PC-3 (cell line): Measurements from ENCODE around the gene SETBP1. TPM values are rescaled to one million over a fixed set of nuclear protein-coding genes. Genes with fewer than 3 reads are reported as not detected.

ENCODE experiments used
- ATAC-seq: fragments of 200-7000 bp; cut with Tn5 transposase; 2 replicates; pipeline ENCODE4 v1.9.1; 2020; ENCODE audit warnings: mild to moderate bottlenecking, moderate library complexity
- BruUV-seq: library from RNA; stranded (reverse); fragments of 400-500 nt; replicated peaks from 2 replicates; lab custom pipeline; 2021; lab: Mats Ljungman, UMichigan
- CTCF ChIA-PET: fragments of 300-600 bp; sonication (Branson Sonifier 250); formaldehyde crosslinking; loops from one replicate; lab custom pipeline; 2022; ENCODE audit warnings: antibody characterized with exemption; lab: Charles Lee
- POLR2A ChIA-PET: fragments of 300-600 bp; sonication (Branson Sonifier 250); formaldehyde crosslinking; loops from one replicate; lab custom pipeline; 2022; ENCODE audit warnings: antibody characterized with exemption; ENCODE audit not compliant: unreplicated experiment; lab: Charles Lee
- DNase-seq: peaks from one replicate; pipeline ENCODE4 v3.0.0-alpha.2; 2015
- H2AFZ ChIP-seq: fragments of 300-600 bp; sonication (generic); 2 replicates; pipeline ENCODE4 v1.6.0; 2016; ENCODE audit warnings: antibody characterized with exemption, low read length
- H3F3A ChIP-seq: fragments of 300-600 bp; sonication (generic); one replicate; pipeline ENCODE4 v1.6.0; 2017; ENCODE audit warnings: antibody characterized with exemption, low read length, control low read depth, mild to moderate bottlenecking; ENCODE audit not compliant: unreplicated experiment
- H3K27ac ChIP-seq: fragments of 300-600 bp; sonication (generic); 2 replicates; pipeline ENCODE4 v1.5.1; 2016; ENCODE audit warnings: mild to moderate bottlenecking, low read length
- H3K27me3 ChIP-seq: fragments of 300-600 bp; sonication (generic); 2 replicates; pipeline ENCODE4 v1.6.1; 2016; ENCODE audit warnings: low read length, mixed read lengths
- H3K36me3 ChIP-seq: fragments of 300-600 bp; sonication (generic); 2 replicates; pipeline ENCODE4 v1.6.1; 2016; ENCODE audit warnings: low read depth, mixed run types, low read length, mixed read lengths
- H3K4me1 ChIP-seq: fragments of 300-600 bp; sonication (generic); 2 replicates; pipeline ENCODE4 v1.5.1; 2016; ENCODE audit warnings: low read length; ENCODE audit not compliant: insufficient read depth
- H3K4me2 ChIP-seq: fragments of 300-600 bp; sonication (generic); 2 replicates; pipeline ENCODE4 v1.6.0; 2016; ENCODE audit warnings: low read length
- H3K4me3 ChIP-seq: fragments of 300-600 bp; sonication (generic); 2 replicates; pipeline ENCODE4 v1.5.1; 2016; ENCODE audit warnings: mild to moderate bottlenecking, low read length, mixed read lengths
- H3K79me2 ChIP-seq: fragments of 300-600 bp; sonication (generic); 2 replicates; pipeline ENCODE4 v1.6.1; 2017; ENCODE audit warnings: low read length, mixed read lengths
- H3K9ac ChIP-seq: fragments of 300-600 bp; sonication (generic); 2 replicates; pipeline ENCODE4 v1.6.0; 2016; ENCODE audit warnings: mild to moderate bottlenecking, low read length
- H3K9me2 ChIP-seq: fragments of 300-600 bp; sonication (generic); replicated peaks from 2 replicates; pipeline ENCODE4 v1.6.1; 2016; ENCODE audit warnings: mixed run types, low read length, mixed read lengths
- H3K9me3 ChIP-seq: fragments of 300-600 bp; sonication (generic); 2 replicates; pipeline ENCODE4 v1.6.1; 2016; ENCODE audit warnings: low read length, mixed read lengths
- H4K20me1 ChIP-seq: fragments of 300-600 bp; sonication (generic); 2 replicates; pipeline ENCODE4 v1.6.1; 2016; ENCODE audit warnings: low read length, mixed read lengths
- CTCF ChIP-seq: fragments of 300-600 bp; sonication (generic); conservative IDR thresholded peaks from 2 replicates; pipeline ENCODE4 v1.5.1; 2017; ENCODE audit warnings: antibody characterized with exemption, low read depth, mild to moderate bottlenecking, low read length
- EZH2 ChIP-seq: fragments of 300-600 bp; sonication (generic); IDR thresholded peaks from one replicate; pipeline ENCODE4 v1.6.1; 2017; ENCODE audit warnings: antibody characterized with exemption, mild to moderate bottlenecking, low read length; ENCODE audit not compliant: unreplicated experiment
- EZH2phosphoT487 ChIP-seq: fragments of 300-600 bp; sonication (generic); IDR thresholded peaks from 2 replicates; pipeline ENCODE4 v1.6.1; 2018; ENCODE audit warnings: mild to moderate bottlenecking, antibody characterized with exemption, low read length, borderline replicate concordance
- intact Hi-C: fragments of 100-400 bp; cut with micrococcal nuclease; formaldehyde crosslinking; loops from 2 replicates; pipeline ENCODE4 v1.9.0; 2023
- total RNA-seq: library from RNA; depleted of rRNA; stranded (reverse); fragments of >200 nt; gene quantifications from 2 replicates; pipeline ENCODE4 v1.2.3, GENCODE V29; 2014

The SETBP1 gene
- total RNA-seq, 1 experiment from 2014 or later, result 2.3 TPM

GRCh38 chr18:44793685-44794084 is 113.0 kb downstream of the SETBP1 start:
- H3K4me1 ChIP-seq, result no peaks in the 10 kb centered on the region
- TF ChIP-seq EZH2phosphoT487, result no peak
- TF ChIP-seq CTCF, result no peak
- no peak for TF ChIP-seq EZH2

DNA sequence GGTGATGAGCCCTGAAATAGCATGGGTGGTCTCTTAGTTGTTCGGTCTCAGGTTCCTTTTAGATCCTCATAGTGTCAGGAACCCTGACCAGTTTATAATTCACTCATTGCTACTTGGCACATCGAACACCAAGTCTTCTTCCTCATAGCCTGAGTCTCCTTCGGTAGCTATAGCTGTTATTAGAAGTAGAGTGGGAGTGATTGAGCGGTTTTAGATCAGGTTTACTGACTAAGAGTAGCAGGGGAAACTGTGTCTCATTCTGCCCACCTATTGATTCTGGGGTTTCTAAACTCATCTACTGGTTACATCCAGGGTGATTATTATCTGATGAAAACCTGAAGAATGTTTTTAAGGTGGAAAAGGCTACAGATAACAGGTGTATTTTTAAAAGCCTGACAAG is 114.6 kb downstream of the SETBP1 start:
- no peaks in the 10 kb centered on the region for H4K20me1 ChIP-seq
- no peaks in the 10 kb centered on the region for H3K27me3 ChIP-seq
- no peak overlapping the region for H3K9ac ChIP-seq
- DNase-seq (no peak), ATAC-seq (no peak)
- H3K27ac ChIP-seq, result no peak overlapping the region
- ChIA-PET POLR2A (no interaction called here), CTCF (no interaction called here)
- no peaks in the 10 kb centered on the region for H3K36me3 ChIP-seq
- no peak overlapping the region for H3K4me2 ChIP-seq
- no peak overlapping the region for H3K4me3 ChIP-seq
- H3K4me1 ChIP-seq, result no peaks in the 10 kb centered on the region
- intact Hi-C loops, result no loop called here
- no peak overlapping the region for H2AFZ ChIP-seq
- no peak for TF ChIP-seq EZH2phosphoT487
- no peak for TF ChIP-seq EZH2
- TF ChIP-seq CTCF, result no peak
- H3K9me3 ChIP-seq, result no peaks in the 10 kb centered on the region
- no peaks in the 10 kb centered on the region for H3F3A ChIP-seq
- H3K9me2 ChIP-seq, result no peaks in the 10 kb centered on the region
- BruUV-seq, result no TSS peak
- no peaks in the 10 kb centered on the region for H3K79me2 ChIP-seq

More at GRCh38 chr18:44793685-44794084, 113.0 kb downstream of the SETBP1 start:
- Histone ChIP-seq H3F3A (no peaks in the 10 kb centered on the region), H2AFZ (no peak overlapping the region), H3K36me3 (no peaks in the 10 kb centered on the region), H3K9me2 (no peaks in the 10 kb centered on the region), H3K9me3 (no peaks in the 10 kb centered on the region), H3K4me2 (no peak overlapping the region), H3K4me3 (no peak overlapping the region), H4K20me1 (no peaks in the 10 kb centered on the region), H3K79me2 (no peaks in the 10 kb centered on the region), H3K9ac (no peak overlapping the region), H3K27ac (no peak overlapping the region), H3K27me3 (no peaks in the 10 kb centered on the region)
- intact Hi-C loops, result no loop called here
- DNase-seq (no peak), ATAC-seq (no peak)
- POLR2A ChIA-PET, result no interaction called here
- CTCF ChIA-PET, result no interaction called here
- BruUV-seq, result no TSS peak

- no peak overlapping the region for H3K4me3 ChIP-seq
- CTCF ChIA-PET, result no interaction called here
- no peaks in the 10 kb centered on the region for H3K4me1 ChIP-seq
- TF ChIP-seq CTCF, result no peak
- no peak for TF ChIP-seq EZH2phosphoT487
- no peak for TF ChIP-seq EZH2
- H2AFZ ChIP-seq, result no peak overlapping the region
- H3K9ac ChIP-seq, result no peak overlapping the region
- ATAC-seq (no peak), DNase-seq (no peak)
- no peaks in the 10 kb centered on the region for H3K9me3 ChIP-seq
- H3K27ac ChIP-seq, result no peak overlapping the region
- H3K4me2 ChIP-seq, result no peak overlapping the region
- no TSS peak for BruUV-seq
- no peaks in the 10 kb centered on the region for H3K36me3 ChIP-seq
- no peaks in the 10 kb centered on the region for H3K27me3 ChIP-seq
- no peaks in the 10 kb centered on the region for H3K9me2 ChIP-seq
- no peaks in the 10 kb centered on the region for H3F3A ChIP-seq
- H3K79me2 ChIP-seq, result no peaks in the 10 kb centered on the region
- POLR2A ChIA-PET, result no interaction called here
- no peaks in the 10 kb centered on the region for H4K20me1 ChIP-seq
- intact Hi-C loops, result no loop called here
Observed at GRCh38 chr18:44796429-44797428, 116.0 kb downstream of the SETBP1 start.
